ENCODE measurements around the gene RYR1. TPM values are rescaled to one million over a fixed set of nuclear protein-coding genes. Genes with fewer than 3 reads are reported as not detected.
A peak's percentile ranks its signal among the peaks of the same experiment; 100 is the strongest.
"Not testable (repeated sequence)": the region's sequence is repeated elsewhere in the genome, so short reads cannot be mapped to it uniquely, and the experiment has no call there.

Gene RYR1
- total RNA-seq, 1 experiment from 2014 or later, result 34.2 TPM

DNA sequence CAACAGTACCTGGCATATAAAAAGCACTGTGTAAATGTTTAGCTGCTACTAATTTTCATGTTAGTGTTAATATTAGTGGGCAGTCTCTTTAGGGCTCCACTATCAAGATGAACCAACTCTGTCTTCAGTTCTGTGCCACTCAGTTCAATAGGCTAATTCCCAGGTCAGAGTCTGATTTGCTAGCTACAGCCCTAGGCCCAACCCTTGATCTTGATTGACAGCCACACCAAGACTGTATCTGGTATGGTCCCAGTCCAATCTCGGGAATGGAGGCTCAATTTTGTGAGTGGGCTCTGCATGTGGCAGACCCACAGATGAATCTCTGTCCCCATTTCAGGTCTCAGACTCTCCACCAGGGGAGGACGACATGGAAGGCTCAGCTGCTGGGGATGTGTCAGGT, 138.2 kb downstream of the RYR1 start:
- in situ Hi-C loops (cut with HindIII; ENCODE audit: low pct_unique_long_range_greater_than_20kb, low sequenced_read_pairs), result no loop called here
- no peak for DNase-seq (ENCODE audit: low read depth, low spot score)
- no TSS peak for BruUV-seq (replicated peaks)
- intact Hi-C loops (cut with micrococcal nuclease; ENCODE audit: unreplicated experiment), result no loop called here
- TF ChIP-seq TCF7L2 (IDR thresholded peaks at IDR 0.05; ENCODE audit: low read depth, low read length), result no peak
- Histone ChIP-seq H3K4me3 (ENCODE audit: low read depth in 2 of 2, low read length in 2 of 2) (no peak overlapping the region), H3K4me1 (ENCODE audit: control insufficient read depth, insufficient read depth, low read length) (no peaks in the 10 kb centered on the region), H3K9me3 (ENCODE audit: control insufficient read depth, insufficient read depth, low read depth, low read length) (no peaks in the 10 kb centered on the region), H3K27me3 (ENCODE audit: control insufficient read depth, insufficient read depth, low read length) (no peaks in the 10 kb centered on the region), H3K36me3 (ENCODE audit: control insufficient read depth, insufficient read depth, low read length) (no peaks in the 10 kb centered on the region), H3K27ac (ENCODE audit: low read length) (no peak overlapping the region)
- CTCF ChIA-PET, result interaction anchor here (0.7 kb wide), 1 partner anchor 18 kb away, joined by 3 read pairs; no protein-coding TSS in a partner anchor
- peak; percentile 40; the same call in 1 of the 2 replicates for ATAC-seq
- POLR2A ChIA-PET, result interaction anchor here (0.7 kb wide), 1 partner anchor 108 kb away, joined by 6 read pairs; no protein-coding TSS in a partner anchor

DNA sequence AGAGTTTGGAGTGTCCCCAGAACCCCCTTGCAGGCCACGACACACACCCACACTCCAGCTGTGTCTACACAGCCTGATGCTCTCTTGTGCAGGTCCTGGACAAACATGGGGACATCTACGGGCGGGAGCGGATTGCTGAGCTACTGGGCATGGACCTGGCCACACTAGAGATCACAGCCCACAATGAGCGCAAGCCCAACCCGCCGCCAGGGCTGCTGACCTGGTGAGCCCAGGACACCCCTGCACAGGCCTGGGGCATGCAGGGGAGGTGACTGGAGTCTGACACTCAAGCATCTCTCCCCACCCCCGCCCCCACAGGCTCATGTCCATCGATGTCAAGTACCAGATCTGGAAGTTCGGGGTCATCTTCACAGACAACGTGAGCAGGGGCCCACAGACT, 144.3 kb downstream of the RYR1 start:
- Histone ChIP-seq H3K27ac (ENCODE audit: low read length) (no peak overlapping the region), H3K9me3 (ENCODE audit: control insufficient read depth, insufficient read depth, low read depth, low read length) (no peaks in the 10 kb centered on the region), H3K4me1 (ENCODE audit: control insufficient read depth, insufficient read depth, low read length) (no peaks in the 10 kb centered on the region), H3K36me3 (ENCODE audit: control insufficient read depth, insufficient read depth, low read length) (no peaks in the 10 kb centered on the region), H3K4me3 (ENCODE audit: low read depth in 2 of 2, low read length in 2 of 2) (no peak overlapping the region), H3K27me3 (ENCODE audit: control insufficient read depth, insufficient read depth, low read length) (no peaks in the 10 kb centered on the region)
- DNase-seq (ENCODE audit: low read depth, low spot score), result no peak
- ATAC-seq, result no peak
- ChIA-PET CTCF (interaction anchor here (0.6 to 0.7 kb wide), 3 partner anchors 17 to 58 kb away, joined by 3 to 7 read pairs (median 3); no protein-coding TSS in a partner anchor), POLR2A (interaction anchor here (0.6 kb wide), 1 partner anchor 27 kb away, joined by 10 read pairs; no protein-coding TSS in a partner anchor)
- no TSS peak for BruUV-seq (replicated peaks)
- intact Hi-C loops (cut with micrococcal nuclease; ENCODE audit: unreplicated experiment) (no loop called here), in situ Hi-C loops (cut with HindIII; ENCODE audit: low pct_unique_long_range_greater_than_20kb, low sequenced_read_pairs) (no loop called here)
- TF ChIP-seq POLR2AphosphoS5 (IDR thresholded peaks at IDR 0.05; ENCODE audit: low read depth, low read length), result no peak
- no peak for TF ChIP-seq TCF7L2 (IDR thresholded peaks at IDR 0.05; ENCODE audit: low read depth, low read length)
- TF ChIP-seq, protein P1, sequence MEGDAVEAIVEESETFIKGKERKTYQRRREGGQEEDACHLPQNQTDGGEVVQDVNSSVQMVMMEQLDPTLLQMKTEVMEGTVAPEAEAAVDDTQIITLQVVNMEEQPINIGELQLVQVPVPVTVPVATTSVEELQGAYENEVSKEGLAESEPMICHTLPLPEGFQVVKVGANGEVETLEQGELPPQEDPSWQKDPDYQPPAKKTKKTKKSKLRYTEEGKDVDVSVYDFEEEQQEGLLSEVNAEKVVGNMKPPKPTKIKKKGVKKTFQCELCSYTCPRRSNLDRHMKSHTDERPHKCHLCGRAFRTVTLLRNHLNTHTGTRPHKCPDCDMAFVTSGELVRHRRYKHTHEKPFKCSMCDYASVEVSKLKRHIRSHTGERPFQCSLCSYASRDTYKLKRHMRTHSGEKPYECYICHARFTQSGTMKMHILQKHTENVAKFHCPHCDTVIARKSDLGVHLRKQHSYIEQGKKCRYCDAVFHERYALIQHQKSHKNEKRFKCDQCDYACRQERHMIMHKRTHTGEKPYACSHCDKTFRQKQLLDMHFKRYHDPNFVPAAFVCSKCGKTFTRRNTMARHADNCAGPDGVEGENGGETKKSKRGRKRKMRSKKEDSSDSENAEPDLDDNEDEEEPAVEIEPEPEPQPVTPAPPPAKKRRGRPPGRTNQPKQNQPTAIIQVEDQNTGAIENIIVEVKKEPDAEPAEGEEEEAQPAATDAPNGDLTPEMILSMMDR (IDR thresholded peaks at IDR 0.05), result no peak
- TF ChIP-seq SIN3A (IDR thresholded peaks at IDR 0.05; ENCODE audit: borderline replicate concordance, insufficient read depth, low read depth, low read length), result no peak
- TF ChIP-seq, protein P2, sequence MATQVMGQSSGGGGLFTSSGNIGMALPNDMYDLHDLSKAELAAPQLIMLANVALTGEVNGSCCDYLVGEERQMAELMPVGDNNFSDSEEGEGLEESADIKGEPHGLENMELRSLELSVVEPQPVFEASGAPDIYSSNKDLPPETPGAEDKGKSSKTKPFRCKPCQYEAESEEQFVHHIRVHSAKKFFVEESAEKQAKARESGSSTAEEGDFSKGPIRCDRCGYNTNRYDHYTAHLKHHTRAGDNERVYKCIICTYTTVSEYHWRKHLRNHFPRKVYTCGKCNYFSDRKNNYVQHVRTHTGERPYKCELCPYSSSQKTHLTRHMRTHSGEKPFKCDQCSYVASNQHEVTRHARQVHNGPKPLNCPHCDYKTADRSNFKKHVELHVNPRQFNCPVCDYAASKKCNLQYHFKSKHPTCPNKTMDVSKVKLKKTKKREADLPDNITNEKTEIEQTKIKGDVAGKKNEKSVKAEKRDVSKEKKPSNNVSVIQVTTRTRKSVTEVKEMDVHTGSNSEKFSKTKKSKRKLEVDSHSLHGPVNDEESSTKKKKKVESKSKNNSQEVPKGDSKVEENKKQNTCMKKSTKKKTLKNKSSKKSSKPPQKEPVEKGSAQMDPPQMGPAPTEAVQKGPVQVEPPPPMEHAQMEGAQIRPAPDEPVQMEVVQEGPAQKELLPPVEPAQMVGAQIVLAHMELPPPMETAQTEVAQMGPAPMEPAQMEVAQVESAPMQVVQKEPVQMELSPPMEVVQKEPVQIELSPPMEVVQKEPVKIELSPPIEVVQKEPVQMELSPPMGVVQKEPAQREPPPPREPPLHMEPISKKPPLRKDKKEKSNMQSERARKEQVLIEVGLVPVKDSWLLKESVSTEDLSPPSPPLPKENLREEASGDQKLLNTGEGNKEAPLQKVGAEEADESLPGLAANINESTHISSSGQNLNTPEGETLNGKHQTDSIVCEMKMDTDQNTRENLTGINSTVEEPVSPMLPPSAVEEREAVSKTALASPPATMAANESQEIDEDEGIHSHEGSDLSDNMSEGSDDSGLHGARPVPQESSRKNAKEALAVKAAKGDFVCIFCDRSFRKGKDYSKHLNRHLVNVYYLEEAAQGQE (IDR thresholded peaks at IDR 0.05; ENCODE audit: insufficient read depth in 1 of 2, low read depth in 2 of 2, low read length in 1 of 2), result no peak

DNA sequence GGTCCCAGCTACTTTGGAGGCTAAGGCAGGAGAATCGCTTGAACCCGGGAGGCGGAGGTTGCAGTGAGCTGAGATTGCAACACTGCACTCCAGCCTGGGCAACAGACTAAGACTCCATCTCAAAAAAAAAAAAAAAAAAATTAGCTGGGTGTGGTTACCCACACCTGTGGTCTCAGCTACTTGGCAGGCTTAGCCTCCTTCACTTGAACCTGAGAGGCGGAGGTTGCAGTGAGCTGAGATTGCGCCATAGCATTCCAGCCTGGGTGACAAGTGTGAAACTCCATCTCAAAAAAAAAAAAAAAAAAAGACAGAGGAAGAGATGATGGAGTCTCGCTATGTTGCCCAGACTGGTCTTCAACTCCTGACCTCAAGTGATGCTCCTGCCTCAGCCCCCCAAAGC, 145.8 kb downstream of the RYR1 start:
- H3K36me3 ChIP-seq (ENCODE audit: control insufficient read depth, insufficient read depth, low read length); H3K27me3 ChIP-seq (ENCODE audit: control insufficient read depth, insufficient read depth, low read length); H3K9me3 ChIP-seq (ENCODE audit: control insufficient read depth, insufficient read depth, low read depth, low read length); H3K4me1 ChIP-seq (ENCODE audit: control insufficient read depth, insufficient read depth, low read length); intact Hi-C loops (cut with micrococcal nuclease; ENCODE audit: unreplicated experiment); in situ Hi-C loops (cut with HindIII; ENCODE audit: low pct_unique_long_range_greater_than_20kb, low sequenced_read_pairs); BruUV-seq (replicated peaks); H3K4me3 ChIP-seq (ENCODE audit: low read depth in 2 of 2, low read length in 2 of 2); DNase-seq (ENCODE audit: low read depth, low spot score); H3K27ac ChIP-seq (ENCODE audit: low read length); ATAC-seq: not testable (repeated sequence)
- ChIA-PET CTCF (interaction anchor here (0.6 kb wide), 1 partner anchor 323 kb away, joined by 3 read pairs; no protein-coding TSS in a partner anchor), POLR2A (interaction anchor here (0.6 to 1.6 kb wide), 6 partner anchors 30 to 304 kb away, joined by 3 to 12 read pairs (median 8); no protein-coding TSS in a partner anchor)
